Measurements from ENCODE around the gene POU4F1.

POU4F1 gene

DNA sequence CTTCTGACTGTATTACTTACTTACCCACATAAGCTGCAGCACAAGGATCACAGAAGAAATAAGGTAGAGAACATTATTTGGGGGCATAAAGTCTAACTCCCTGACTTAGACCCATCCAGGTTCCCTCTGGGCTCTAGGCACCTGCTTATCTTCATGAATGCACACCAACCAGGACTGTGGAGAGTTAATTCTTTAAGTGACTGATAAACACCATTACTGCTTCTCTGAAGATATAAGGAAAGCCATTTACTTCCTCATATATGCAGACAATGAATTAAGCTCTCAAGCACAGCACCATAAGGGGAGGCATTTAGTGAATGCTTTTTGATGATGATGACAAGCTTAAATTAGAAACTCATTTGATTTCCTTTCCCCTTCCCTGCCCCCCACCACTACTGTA lies 33.1 kb upstream of the POU4F1 start:
- TF ChIP-seq, protein P1, sequence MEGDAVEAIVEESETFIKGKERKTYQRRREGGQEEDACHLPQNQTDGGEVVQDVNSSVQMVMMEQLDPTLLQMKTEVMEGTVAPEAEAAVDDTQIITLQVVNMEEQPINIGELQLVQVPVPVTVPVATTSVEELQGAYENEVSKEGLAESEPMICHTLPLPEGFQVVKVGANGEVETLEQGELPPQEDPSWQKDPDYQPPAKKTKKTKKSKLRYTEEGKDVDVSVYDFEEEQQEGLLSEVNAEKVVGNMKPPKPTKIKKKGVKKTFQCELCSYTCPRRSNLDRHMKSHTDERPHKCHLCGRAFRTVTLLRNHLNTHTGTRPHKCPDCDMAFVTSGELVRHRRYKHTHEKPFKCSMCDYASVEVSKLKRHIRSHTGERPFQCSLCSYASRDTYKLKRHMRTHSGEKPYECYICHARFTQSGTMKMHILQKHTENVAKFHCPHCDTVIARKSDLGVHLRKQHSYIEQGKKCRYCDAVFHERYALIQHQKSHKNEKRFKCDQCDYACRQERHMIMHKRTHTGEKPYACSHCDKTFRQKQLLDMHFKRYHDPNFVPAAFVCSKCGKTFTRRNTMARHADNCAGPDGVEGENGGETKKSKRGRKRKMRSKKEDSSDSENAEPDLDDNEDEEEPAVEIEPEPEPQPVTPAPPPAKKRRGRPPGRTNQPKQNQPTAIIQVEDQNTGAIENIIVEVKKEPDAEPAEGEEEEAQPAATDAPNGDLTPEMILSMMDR (IDR thresholded peaks at IDR 0.05; ENCODE audit: control insufficient read depth, insufficient read depth, low read depth, low read length, missing control alignments): no peak
- no peak overlapping the region for H3K4me3 ChIP-seq (ENCODE audit: control insufficient read depth, low read depth, low read length)
- no peak for DNase-seq (ENCODE audit: low read depth)

DNA sequence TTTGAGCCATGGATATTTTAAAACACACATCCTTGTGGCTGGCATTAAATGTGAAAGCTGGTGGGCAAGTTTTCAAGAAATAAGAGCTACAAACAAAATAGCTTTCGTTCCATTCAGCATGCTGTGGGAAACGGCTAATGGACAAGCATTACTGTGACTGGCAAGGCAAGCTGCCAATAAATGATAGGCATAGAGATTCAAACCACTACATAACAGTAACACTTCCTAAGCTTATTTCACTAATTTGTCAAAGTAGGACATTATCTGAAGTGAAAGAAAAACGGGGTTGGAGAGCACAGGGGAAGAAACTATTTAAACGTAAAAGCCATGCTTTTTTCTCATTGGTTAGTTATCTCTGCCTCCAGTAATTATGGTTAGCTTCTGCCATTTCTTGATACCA lies 29.6 kb upstream of the POU4F1 start:
- TF ChIP-seq, protein P1 (IDR thresholded peaks at IDR 0.05; ENCODE audit: control insufficient read depth, insufficient read depth, low read depth, low read length, missing control alignments): no peak
- DNase-seq (ENCODE audit: low read depth): no peak
- H3K4me3 ChIP-seq (ENCODE audit: control insufficient read depth, low read depth, low read length): no peak overlapping the region

DNA sequence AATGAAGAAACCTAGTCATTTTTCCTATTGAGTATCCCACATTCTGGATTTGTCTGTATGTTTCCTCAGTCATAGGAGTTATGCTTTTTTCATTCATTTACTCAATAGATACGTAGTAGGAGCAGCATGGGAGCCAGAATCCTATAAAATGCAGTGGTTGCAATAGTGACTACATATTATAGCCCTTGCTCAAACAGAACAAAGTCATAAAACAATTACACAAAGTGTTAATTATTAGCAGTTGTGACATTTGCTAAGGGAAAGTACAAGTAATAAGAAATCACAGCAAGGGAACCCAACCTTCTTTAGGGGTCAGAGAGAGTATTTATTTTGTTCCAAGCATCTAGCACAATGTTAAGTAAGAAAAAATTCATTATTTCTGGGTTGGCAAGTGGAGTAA lies 27.7 kb upstream of the POU4F1 start:
- no peak for DNase-seq (ENCODE audit: low read depth)
- no peak overlapping the region for H3K4me3 ChIP-seq (ENCODE audit: control insufficient read depth, low read depth, low read length)
- TF ChIP-seq, protein P1 (IDR thresholded peaks at IDR 0.05; ENCODE audit: control insufficient read depth, insufficient read depth, low read depth, low read length, missing control alignments): no peak

DNA sequence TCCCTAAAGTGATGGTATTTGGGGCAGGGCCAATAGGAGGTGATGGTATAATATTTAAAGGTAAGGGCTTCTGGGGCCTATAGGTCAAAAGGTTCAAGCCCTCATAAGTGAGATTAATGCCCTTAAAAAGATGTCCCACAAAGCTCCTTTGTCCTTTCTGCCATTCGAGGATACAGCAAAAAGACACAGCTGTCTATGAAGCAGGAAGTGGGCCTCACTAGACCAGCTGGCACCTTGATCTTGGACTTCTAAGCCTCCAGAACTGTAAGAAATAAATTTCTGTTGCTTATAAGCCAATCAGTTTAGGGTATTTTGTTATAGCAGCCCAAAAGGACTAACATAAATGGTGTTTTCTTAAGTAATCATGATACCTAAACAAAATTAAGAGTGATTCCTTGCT lies 27.2 kb upstream of the POU4F1 start:
- TF ChIP-seq, protein P1 (IDR thresholded peaks at IDR 0.05; ENCODE audit: control insufficient read depth, insufficient read depth, low read depth, low read length, missing control alignments): no peak
- H3K4me3 ChIP-seq (ENCODE audit: control insufficient read depth, low read depth, low read length): no peak overlapping the region
- no peak for DNase-seq (ENCODE audit: low read depth)

DNA sequence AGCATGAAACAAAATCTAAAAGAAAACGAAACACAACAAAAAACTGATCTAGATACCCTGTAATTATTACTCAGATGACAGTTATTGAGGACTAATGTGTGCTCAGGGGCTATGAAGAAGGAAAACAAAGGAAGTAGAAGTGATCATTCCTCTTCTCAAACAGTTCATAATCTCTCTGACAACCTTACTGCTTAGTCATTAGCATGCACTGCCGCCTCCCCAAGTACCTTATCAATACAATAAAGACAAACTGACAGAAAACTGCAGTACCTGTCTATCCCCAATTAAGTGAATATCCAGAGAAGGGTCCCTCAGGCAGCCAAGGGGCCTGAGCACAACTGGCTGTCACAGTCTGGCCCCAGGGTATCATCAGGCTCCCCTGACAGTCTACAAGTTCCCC lies 22.0 kb upstream of the POU4F1 start:
- TF ChIP-seq, protein P1 (IDR thresholded peaks at IDR 0.05; ENCODE audit: control insufficient read depth, insufficient read depth, low read depth, low read length, missing control alignments): no peak
- DNase-seq (ENCODE audit: low read depth): no peak
- no peak overlapping the region for H3K4me3 ChIP-seq (ENCODE audit: control insufficient read depth, low read depth, low read length)

DNA sequence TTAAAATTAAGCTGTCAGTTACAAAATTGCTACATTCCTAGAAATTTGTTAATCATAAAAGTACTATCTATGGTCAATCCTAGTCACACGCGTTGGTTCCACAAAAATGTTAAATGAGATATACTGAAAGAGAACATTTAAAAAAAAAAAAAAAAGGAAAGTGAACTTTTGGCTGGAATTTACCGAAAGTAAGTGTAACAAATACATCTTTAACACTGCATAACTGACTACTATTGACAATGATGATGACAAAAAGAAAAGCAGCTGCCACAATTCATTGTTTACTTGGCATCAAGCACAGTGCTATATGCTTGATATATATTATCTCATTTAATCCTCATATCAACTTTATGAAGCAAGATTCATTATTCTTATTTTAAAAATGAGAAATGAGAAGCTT lies 19.8 kb upstream of the POU4F1 start:
- no peak for DNase-seq (ENCODE audit: low read depth)
- TF ChIP-seq, protein P1 (IDR thresholded peaks at IDR 0.05; ENCODE audit: control insufficient read depth, insufficient read depth, low read depth, low read length, missing control alignments): no peak
- H3K4me3 ChIP-seq (ENCODE audit: control insufficient read depth, low read depth, low read length): no peak overlapping the region

DNA sequence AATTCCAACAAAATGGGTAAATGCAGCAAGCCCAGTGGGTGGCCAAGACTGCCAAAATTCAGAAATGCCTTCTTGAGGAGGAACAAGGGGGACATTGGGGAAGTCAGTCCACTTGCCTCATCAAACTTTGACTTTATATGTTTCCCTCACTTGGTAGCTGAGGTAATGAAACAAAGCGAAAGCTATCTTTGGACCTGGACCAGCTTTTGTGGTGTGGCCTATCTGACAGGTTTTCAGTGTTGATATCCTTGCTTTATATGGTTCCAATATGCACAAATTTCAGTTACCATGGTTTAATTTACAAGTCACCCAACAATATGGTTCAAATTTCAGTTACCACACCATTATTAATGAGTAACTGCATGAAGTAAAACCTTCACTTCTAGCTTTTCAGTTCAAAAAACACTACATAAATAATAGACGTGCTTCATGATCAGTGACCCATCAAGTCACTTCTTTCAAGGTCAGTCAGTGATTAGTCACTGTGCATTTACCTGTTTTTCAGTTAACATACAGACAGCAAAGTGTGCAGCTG lies 17.7 kb upstream of the POU4F1 start:
- no peak for DNase-seq (ENCODE audit: low read depth)
- H3K4me3 ChIP-seq (ENCODE audit: control insufficient read depth, low read depth, low read length): no peak overlapping the region
- TF ChIP-seq, protein P1 (IDR thresholded peaks at IDR 0.05; ENCODE audit: control insufficient read depth, insufficient read depth, low read depth, low read length, missing control alignments): no peak

All from AG09309 (cell line).